Activated T-helper 17 cell treated with anti-CD3 and anti-CD28 coated beads, Interleukin-2, amount 50 U/mL, for 72 hours (primary cell): ENCODE measurements around the gene ASIC2. TPM values are rescaled to one million over a fixed set of nuclear protein-coding genes. Genes with fewer than 3 reads are reported as not detected.

Source experiments
- ATAC-seq: fragments of 150-1000 bp; cut with Tn5 transposase; replicated peaks from 2 replicates; pipeline ENCODE4 v1.10.0; 2021; ENCODE audit warnings: mild to moderate bottlenecking, moderate library complexity
- H3K27ac Mint-ChIP-seq: one replicate; pipeline ENCODE4 v1.8.0; 2022; ENCODE audit warnings: mixed read lengths
- H3K27me3 Mint-ChIP-seq: one replicate; pipeline ENCODE4 v1.8.0; 2022; ENCODE audit warnings: mixed read lengths
- H3K36me3 Mint-ChIP-seq: one replicate; pipeline ENCODE4 v1.8.0; 2022; ENCODE audit warnings: low read depth, mild to moderate bottlenecking, mixed read lengths
- H3K4me1 Mint-ChIP-seq: one replicate; pipeline ENCODE4 v1.8.0; 2022; ENCODE audit warnings: mixed read lengths
- H3K4me3 Mint-ChIP-seq: one replicate; pipeline ENCODE4 v1.8.0; 2022; ENCODE audit warnings: mild to moderate bottlenecking, mixed read lengths
- H3K9me3 Mint-ChIP-seq: one replicate; pipeline ENCODE4 v1.8.0; 2022; ENCODE audit warnings: mixed read lengths
- total RNA-seq, 2 donors: library from RNA; stranded (reverse); gene quantifications; one replicate each; pipeline ENCODE4 v1.2.3, GENCODE V29; 2022

Gene ASIC2
- total RNA-seq, 2 donors from 2014 or later, result not detected

DNA sequence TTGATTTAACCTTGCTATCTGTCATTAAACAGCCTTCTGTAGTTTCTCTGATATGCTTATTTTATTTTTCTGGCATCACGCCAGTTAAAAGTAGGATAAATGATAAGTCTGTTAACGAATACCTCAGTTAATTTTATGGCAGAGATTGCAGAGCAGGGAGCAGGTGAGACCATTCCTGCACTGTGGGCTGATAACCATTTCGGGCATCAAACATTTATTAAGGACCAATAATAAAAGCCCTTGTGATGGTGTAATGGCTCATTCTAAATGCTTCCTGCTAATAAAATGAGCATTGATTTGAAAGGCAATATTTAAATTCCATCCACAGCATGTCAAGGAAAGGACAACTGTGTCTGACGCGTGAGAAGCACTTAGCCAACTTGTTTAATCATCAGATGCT, 94.1 kb downstream of the ASIC2 start:
- H3K4me1 Mint-ChIP-seq, result no peaks in the 10 kb centered on the region
- no peak overlapping the region for H3K4me3 Mint-ChIP-seq
- no peaks in the 10 kb centered on the region for H3K9me3 Mint-ChIP-seq
- no peaks in the 10 kb centered on the region for H3K36me3 Mint-ChIP-seq
- H3K27me3 Mint-ChIP-seq, result peaks cover 4% of the 10 kb centered on the region
- H3K27ac Mint-ChIP-seq, result no peak overlapping the region
- no peak for ATAC-seq

DNA sequence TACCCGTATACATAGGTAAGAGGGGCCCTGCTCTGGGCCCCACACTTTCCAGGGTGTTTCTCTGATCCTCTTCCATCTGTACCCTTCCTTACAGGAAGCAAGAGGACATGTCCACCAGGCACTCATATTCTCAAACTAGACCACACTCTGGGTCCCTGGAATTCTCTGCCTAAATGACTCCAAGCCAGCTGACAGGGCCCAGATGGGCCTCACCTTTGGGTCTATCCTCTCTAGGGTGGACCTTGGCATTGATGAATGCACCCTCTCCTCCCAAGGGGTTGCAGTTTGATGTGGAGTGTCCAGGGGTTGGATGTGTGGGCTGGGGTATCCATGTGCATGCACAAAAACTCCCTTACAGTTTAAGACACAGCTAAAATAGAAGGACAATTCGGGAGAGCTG, 95.8 kb downstream of the ASIC2 start:
- H3K27me3 Mint-ChIP-seq, result peaks cover 5% of the 10 kb centered on the region
- ATAC-seq, result no peak
- H3K27ac Mint-ChIP-seq, result no peak overlapping the region
- H3K9me3 Mint-ChIP-seq, result no peaks in the 10 kb centered on the region
- H3K36me3 Mint-ChIP-seq, result no peaks in the 10 kb centered on the region
- no peaks in the 10 kb centered on the region for H3K4me1 Mint-ChIP-seq
- no peak overlapping the region for H3K4me3 Mint-ChIP-seq

DNA sequence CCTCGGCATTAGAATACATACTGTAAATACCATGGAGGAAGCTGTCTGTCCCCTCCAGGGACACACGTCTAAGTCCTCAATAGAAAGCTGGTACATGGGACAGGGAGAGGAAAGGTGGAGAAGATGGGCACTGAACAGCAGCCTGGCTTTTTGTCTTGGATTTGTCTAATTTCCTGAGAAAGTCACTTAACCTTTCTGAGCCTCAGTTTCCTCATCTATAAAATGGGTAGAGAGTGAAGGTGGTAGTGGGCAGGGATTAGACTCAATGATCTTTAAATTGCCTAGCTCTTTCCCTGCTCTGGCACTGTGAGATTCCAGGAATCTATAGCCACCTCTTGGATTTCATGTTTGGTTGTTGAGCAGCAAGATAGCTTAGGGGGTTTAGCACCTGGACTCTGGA, 96.2 kb downstream of the ASIC2 start:
- Mint-ChIP-seq H3K27ac (no peak overlapping the region), H3K9me3 (no peaks in the 10 kb centered on the region), H3K4me3 (no peak overlapping the region), H3K27me3 (peaks cover 5% of the 10 kb centered on the region), H3K4me1 (no peaks in the 10 kb centered on the region), H3K36me3 (no peaks in the 10 kb centered on the region)
- no peak for ATAC-seq

GRCh38 chr17:33192951-33193911, 99.9 kb downstream of the ASIC2 start:
- Mint-ChIP-seq H3K4me1 (no peaks in the 10 kb centered on the region), H3K9me3 (no peaks in the 10 kb centered on the region), H3K36me3 (no peaks in the 10 kb centered on the region), H3K4me3 (no peak overlapping the region), H3K27ac (no peak overlapping the region), H3K27me3 (peaks cover 30% of the 10 kb centered on the region)
- ATAC-seq, result no peak

GRCh38 chr17:33183487-33184026, 109.5 kb downstream of the ASIC2 start:
- Mint-ChIP-seq H3K4me1 (no peaks in the 10 kb centered on the region), H3K36me3 (no peaks in the 10 kb centered on the region), H3K4me3 (no peak overlapping the region), H3K9me3 (no peaks in the 10 kb centered on the region), H3K27ac (no peak overlapping the region), H3K27me3 (peaks cover 26% of the 10 kb centered on the region)
- ATAC-seq, result no peak

DNA sequence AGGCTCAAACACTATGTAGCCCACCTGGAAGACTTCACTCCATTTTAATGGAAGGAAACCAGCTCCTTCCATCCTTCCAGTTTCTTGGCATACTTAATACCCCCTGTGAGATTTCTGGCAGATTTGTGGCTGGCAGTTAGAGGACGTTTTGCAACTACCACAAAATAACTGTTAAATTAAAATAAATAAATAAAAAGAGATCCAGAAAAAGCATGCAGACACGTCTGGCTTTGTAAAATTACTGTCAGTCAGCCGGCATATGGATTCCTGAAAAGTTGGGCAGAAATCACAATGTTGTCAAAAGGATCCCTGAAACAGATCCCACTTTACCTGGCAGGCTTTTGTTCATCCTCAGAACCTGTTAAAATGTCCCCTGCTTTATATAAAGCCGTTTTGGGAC, 113.9 kb downstream of the ASIC2 start:
- Mint-ChIP-seq H3K4me1 (no peaks in the 10 kb centered on the region), H3K9me3 (no peaks in the 10 kb centered on the region), H3K36me3 (no peaks in the 10 kb centered on the region), H3K27me3 (peaks cover 27% of the 10 kb centered on the region), H3K4me3 (no peak overlapping the region), H3K27ac (no peak overlapping the region)
- ATAC-seq, result no peak

DNA sequence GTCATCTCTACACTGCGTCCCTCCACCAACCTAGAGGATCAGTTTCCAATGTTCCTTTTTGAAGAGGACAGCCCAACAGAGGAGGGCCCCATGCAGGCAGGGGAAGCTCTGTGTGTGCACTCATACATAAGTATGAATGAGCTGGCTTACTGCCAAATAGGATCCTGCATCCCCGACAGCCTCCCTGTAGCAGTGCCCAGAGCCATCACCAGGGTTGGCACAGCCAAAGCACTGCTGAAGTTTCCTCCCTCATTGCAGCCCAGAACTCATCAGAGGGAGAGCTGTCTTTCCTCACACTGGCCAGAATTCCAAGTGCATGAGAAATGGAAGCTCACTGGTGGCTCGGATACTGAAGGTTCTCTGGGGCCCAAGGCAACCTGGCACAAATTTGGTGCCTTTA, 114.4 kb downstream of the ASIC2 start:
- Mint-ChIP-seq H3K9me3 (no peaks in the 10 kb centered on the region), H3K27ac (no peak overlapping the region), H3K27me3 (peaks cover 27% of the 10 kb centered on the region), H3K4me1 (no peaks in the 10 kb centered on the region), H3K36me3 (no peaks in the 10 kb centered on the region), H3K4me3 (no peak overlapping the region)
- ATAC-seq, result no peak

GRCh38 chr17:33175562-33175961, 117.5 kb downstream of the ASIC2 start:
- H3K4me1 Mint-ChIP-seq, result no peaks in the 10 kb centered on the region
- peaks cover 4% of the 10 kb centered on the region for H3K9me3 Mint-ChIP-seq
- H3K27me3 Mint-ChIP-seq, result peaks cover 28% of the 10 kb centered on the region
- no peak for ATAC-seq
- no peak overlapping the region for H3K4me3 Mint-ChIP-seq
- no peak overlapping the region for H3K27ac Mint-ChIP-seq
- no peaks in the 10 kb centered on the region for H3K36me3 Mint-ChIP-seq

- Mint-ChIP-seq H3K36me3 (no peaks in the 10 kb centered on the region), H3K27me3 (peaks cover 29% of the 10 kb centered on the region), H3K9me3 (peaks cover 4% of the 10 kb centered on the region), H3K4me1 (no peaks in the 10 kb centered on the region), H3K4me3 (no peak overlapping the region), H3K27ac (no peak overlapping the region)
- no peak for ATAC-seq
Observed at GRCh38 chr17:33171931-33172330, 121.2 kb downstream of the ASIC2 start.

GRCh38 chr17:33169580-33170285, 123.4 kb downstream of the ASIC2 start:
- H3K27me3 Mint-ChIP-seq, result peaks cover 30% of the 10 kb centered on the region
- no peak for ATAC-seq
- H3K27ac Mint-ChIP-seq, result no peak overlapping the region
- no peaks in the 10 kb centered on the region for H3K4me1 Mint-ChIP-seq
- H3K4me3 Mint-ChIP-seq, result no peak overlapping the region
- H3K9me3 Mint-ChIP-seq, result peaks cover 4% of the 10 kb centered on the region
- H3K36me3 Mint-ChIP-seq, result no peaks in the 10 kb centered on the region

DNA sequence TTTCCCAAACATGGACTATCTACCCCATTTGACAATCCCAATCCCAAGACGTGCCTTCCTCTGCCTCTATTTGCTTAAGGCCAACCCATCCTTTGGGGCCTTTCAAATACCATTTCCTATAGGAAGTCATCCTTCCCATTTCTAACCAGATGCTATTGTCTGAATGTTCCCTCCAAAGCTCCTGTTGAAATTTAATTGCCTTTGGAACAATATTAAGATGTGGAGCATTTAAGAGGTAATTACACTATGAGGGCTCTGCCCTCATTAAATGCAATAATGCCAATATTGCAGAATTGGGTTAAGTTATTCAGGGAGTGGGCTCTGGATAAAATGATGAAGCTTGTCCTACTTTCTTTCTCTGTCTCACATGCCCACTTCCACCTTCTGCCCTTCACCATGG, 125.4 kb downstream of the ASIC2 start:
- Mint-ChIP-seq H3K4me3 (no peak overlapping the region), H3K4me1 (no peaks in the 10 kb centered on the region), H3K27ac (no peak overlapping the region), H3K9me3 (peaks cover 4% of the 10 kb centered on the region), H3K27me3 (peaks cover 35% of the 10 kb centered on the region), H3K36me3 (no peaks in the 10 kb centered on the region)
- ATAC-seq, result no peak

GRCh38 chr17:33166472-33166871, 126.6 kb downstream of the ASIC2 start:
- no peaks in the 10 kb centered on the region for H3K4me1 Mint-ChIP-seq
- no peak for ATAC-seq
- no peaks in the 10 kb centered on the region for H3K36me3 Mint-ChIP-seq
- H3K27me3 Mint-ChIP-seq, result peaks cover 31% of the 10 kb centered on the region
- H3K27ac Mint-ChIP-seq, result no peak overlapping the region
- H3K4me3 Mint-ChIP-seq, result no peak overlapping the region
- peaks cover 3% of the 10 kb centered on the region for H3K9me3 Mint-ChIP-seq

- H3K27me3 Mint-ChIP-seq, result peaks cover 35% of the 10 kb centered on the region
- no peaks in the 10 kb centered on the region for H3K36me3 Mint-ChIP-seq
- H3K4me1 Mint-ChIP-seq, result no peaks in the 10 kb centered on the region
- no peak overlapping the region for H3K4me3 Mint-ChIP-seq
- H3K9me3 Mint-ChIP-seq, result no peaks in the 10 kb centered on the region
- ATAC-seq, result no peak
- no peak overlapping the region for H3K27ac Mint-ChIP-seq
Observed at GRCh38 chr17:33164169-33164881, 128.8 kb downstream of the ASIC2 start.

DNA sequence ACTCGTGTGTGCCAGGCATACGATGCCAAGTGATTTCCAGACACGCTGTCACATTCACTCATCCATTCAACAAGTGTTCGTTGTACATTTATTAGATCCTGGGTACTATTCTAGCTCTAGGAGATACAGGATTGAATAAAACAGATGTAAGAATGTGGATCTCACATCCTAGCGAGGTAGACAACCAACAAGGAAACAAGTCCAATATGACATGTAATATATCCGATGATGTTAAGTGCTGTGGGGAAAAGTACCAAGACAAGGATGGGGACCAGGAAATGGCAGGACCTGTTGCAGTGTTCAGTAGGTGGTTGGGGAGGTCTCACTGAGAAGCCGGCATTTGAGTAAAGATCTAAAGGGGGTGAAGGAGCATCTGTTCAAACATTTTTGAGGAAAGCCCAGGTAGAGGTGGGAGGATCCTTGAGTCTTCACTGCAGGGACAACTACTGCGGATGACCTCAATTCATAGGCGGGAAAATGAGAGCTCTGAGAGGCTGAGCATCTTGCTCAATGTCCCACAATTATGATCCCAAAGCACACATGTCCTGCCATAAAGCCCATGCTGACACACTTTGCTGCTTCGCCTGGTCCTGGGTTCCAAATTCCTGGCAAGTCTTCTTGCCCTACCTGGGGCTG, 129.4 kb downstream of the ASIC2 start:
- no peaks in the 10 kb centered on the region for H3K36me3 Mint-ChIP-seq
- no peak for ATAC-seq
- peaks cover 38% of the 10 kb centered on the region for H3K27me3 Mint-ChIP-seq
- no peak overlapping the region for H3K4me3 Mint-ChIP-seq
- no peak overlapping the region for H3K27ac Mint-ChIP-seq
- no peaks in the 10 kb centered on the region for H3K4me1 Mint-ChIP-seq
- H3K9me3 Mint-ChIP-seq, result no peaks in the 10 kb centered on the region
